OCI-M1 (cell line): ENCODE data around the gene BTBD9.

ENCODE experiments used
- DNase-seq: peaks from one replicate; lab custom pipeline; 2025; lab: John Stamatoyannopoulos, UW

The BTBD9 gene

DNA sequence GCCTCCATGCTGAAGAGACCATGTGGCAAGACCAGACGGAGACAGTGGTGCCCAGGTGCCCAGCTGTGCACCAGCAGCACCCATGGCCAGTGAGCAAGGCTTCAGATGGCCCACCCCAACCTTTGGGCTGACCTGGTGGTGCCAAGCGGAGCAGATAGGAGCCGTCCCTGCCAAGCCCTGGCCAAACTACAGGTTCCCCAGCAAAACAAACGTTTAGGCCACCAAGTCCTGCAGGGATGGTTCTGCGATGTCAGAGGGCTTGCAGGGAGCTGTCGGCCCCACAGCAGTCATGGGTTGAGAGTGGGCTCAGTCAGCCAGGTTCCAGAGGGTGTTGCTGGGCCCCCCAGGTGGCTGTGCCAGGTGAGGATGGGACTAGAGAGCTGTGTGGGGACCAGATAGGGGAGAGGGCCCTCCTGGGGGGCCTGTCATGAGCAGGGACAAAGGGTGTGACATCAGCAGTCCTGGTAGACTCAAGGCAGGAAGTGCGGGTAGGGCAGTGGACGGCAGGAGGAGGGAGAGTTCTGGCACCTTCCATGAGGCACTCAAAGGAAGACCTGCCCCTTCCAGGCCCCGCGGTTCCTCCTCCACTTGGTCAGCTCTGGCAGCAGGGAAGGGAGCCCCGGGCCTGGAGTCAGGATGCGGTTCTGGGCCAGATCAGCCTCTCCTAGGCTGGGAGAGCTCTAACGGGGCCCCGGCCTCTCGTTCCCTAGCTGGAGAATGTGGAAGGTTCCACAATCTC, 477.8 kb downstream of the BTBD9 start:
- no peak for DNase-seq

DNA sequence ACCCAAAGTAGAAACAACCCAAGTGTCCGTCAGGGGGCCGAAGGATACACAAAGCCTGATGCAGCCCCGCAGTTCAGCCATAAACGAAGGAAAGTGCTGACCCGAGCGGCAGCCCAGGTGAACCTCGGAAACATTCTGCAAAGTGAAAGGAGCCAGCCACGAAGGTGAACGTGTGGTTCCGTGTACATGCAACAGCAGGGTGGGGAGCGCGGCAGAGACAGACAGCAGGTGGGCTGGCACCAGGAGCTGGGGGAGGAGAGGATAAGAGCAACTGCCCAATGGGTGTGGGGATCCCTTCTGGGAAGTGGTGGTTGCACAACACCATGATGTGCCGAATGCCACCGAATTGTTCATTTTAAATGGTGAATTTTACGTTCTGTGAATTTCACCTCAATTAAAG, 478.4 kb downstream of the BTBD9 start:
- DNase-seq: no peak

DNA sequence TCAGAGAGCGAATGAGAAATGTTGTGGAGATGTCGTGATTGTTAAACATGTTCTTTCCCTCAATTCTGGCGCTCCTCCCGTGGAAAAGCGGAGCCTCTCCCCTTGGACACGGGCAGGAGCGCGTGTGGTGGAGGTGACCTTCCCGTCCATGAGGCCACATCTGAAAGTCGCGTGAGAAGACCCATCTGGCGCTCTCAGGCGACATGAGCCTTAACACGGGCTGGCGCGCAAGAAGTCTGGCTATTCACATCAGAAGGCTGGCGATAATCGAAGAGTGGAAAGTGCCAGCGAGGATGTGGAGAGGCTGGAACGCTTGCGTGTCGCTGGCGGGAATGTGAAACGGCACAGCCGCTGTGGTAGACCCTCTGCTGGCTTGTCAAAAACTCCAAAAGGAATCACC, 478.9 kb downstream of the BTBD9 start:
- no peak for DNase-seq

DNA sequence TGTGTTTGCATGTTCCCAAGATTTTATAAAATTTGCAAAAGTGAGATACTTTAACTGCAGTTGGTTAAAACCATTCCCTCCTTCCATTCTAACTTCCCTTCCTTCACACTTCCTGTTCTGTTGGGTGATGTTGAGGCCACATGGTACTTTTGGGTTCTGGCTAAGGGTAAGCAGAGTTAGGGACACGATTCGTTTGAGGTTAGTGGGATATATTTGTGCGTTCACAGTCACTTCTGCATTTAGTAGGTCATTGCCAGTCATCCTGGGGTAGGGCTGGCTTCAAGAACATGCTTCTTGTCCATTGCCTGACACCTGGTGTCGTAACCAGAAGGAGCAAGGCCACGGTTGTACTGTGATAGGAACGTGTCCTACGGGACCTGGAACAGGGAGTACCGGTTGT, 480.1 kb downstream of the BTBD9 start:
- DNase-seq: no peak

DNA sequence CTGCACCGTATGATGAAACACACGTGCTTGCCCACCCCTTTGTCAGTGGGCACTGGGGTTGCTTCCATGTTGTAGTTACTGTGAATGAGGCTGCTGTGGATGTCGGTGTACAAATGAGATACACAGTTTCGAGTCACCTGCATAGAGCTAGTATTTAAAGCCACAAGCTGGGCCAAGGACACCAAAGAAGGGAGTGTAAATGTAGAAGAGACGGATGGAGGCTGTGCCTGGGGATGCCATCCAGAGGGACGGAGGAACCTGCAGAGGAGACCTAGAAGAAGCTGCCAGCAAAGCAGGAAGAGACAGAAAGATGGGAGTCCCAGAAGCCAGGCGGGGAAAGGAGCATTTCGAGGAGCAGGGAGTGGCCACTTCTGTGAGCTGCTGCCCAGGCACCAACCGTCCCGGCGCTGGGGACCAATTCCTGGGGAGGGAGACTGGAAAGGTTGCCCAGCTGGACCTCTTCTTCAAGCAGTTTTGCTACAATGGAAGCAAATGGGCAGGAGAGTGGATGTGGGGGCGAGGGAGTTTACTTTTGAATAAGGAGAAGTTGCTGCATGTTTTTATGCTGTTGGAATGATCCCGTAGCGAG, 480.9 kb downstream of the BTBD9 start:
- no peak for DNase-seq

DNA sequence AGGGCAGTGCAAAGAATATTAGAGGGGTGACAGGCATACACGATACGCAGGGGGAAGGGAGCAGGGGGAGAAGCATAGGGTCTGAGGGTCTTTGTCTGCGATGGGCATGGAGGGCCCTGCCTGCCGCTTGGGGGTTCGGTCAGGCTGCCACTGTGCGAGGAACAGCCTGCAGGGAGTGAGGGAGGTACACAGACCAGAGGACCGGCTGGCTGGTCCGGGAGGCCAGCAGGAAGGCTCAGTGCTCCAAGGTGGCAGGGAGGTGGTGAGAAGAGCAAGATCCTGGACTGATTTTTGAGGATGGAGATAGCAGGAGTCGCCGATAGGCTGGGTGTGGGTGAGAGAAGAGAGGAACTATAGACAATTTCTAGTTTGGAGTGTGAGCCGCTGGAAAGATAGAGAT, 481.8 kb downstream of the BTBD9 start:
- DNase-seq: no peak

DNA sequence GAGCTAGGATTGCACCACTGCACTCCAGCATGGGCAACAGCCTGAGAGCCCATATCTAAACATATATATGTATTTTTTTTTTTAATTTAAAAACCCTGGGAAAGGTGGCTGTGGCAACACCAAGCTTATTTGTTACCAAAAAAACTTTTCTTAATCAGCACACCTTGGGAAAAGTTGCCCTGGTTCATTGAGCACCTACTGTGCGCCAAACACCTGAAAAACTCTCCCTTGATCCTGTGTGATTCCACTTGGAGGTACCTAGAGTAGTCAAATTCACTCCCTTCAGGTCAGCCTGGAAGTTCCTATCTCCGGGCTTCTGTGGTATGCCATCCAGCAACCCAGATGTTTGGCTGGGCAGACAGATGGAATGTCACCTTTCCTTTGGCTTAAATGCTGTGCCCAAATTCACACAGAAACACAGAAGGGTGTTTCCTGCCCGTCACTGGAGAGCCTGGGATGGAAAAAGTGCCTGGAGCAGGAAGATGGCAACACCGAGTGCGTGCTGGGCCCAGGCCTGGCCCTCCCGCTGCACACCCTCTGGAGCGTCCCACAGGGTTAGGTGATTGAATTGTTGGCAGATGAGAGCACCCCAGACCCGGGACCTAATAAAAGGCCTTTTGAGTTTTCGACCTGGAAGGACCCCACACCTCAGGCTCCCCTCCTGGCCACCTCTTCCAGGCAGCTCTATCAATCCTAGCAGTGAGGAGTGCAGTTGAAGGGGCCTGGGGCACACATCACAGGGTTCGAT, 482.7 kb downstream of the BTBD9 start:
- DNase-seq: no peak

DNA sequence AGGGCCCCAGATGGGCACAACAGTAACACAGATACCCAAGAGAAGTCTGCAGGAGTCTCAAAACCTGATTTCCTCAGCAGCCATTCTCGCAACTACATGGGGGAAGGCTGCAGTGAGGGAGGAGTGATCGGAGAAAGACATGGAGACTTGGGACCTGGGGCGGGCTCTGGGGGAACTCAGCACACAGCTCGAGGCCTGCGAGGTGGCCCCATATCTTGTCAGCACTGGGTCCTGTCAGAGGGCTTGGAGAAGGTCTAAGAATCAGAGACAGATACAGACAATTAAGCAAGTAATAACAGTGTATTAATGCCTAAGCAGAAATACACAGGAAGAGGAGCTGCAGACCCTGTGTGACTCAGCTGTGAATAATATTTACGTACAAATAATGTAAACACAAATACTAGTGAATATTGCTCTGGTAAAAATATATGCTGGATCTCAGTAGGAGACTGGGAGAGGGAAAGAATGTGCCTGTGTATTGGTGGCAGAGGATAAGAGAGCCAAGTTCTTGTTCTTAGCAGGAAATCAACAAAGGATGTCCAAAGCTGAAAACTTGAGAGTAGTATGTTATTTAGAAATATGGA, 484.0 kb downstream of the BTBD9 start:
- no peak for DNase-seq

DNA sequence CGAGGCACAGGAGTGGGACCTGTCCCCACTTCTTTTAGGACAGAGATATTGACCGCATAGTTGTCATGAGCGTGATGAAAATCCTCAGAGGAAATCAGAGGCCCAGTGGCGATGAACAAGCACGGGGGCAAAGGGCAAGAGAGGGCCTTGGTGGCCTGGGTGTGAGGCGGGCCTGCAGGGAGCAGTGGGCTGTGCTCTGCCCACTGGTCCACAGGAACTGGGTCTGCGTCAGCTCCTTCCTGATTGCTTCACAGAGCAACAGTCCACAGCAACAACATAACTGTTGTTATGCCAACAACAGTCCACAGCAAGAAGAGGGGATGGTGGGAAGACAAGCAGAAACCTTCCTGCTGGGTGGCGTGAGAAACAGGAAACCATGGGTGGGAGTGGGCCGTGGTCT, 484.6 kb downstream of the BTBD9 start:
- no peak for DNase-seq

DNA sequence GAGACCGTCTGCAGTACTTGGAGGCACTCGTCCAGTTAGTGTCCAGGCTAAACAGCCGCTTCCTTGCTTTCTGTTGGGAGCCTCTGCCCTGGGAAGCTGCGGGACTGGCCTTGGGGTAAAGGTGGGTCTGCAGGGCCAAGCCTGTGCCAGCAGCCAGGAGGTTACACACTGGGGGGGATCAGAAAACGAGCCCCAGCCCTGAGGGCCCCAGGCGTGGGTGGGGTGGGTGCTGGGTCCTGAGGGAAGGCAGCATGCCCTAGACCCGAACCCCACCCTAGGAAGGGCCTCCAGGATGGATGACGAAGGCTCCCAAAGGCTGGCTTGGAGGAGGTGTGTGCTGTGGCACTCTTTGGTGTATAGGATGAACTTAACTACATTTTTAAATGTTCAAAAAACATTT, 485.0 kb downstream of the BTBD9 start:
- no peak for DNase-seq

DNA sequence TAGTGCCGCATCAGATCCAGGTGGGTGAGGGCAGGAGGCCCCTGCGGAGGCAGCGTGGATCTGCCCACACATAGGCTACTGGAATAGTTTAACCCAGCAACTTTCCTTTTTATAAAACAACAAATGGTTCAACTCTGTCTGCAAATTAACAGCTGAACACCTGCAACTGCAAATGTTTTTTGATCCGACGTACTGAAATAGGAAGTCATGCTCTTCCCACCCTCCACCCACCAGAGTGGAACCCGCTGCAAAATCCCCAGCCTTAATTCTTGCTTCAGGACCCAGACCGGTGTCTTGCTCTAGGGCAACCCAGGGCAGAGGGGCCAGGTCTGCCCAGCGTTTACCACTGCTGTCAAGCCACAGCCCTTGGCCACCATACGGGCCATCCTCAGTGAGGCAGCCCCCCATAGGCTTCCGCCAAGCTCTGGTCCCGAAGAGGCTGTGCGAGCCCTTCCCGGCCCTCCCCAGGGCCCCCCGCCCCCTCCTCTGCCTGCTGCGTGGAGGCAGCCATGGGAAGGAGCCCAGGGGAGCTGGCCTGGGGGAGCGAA, 485.9 kb downstream of the BTBD9 start:
- DNase-seq: no peak

DNA sequence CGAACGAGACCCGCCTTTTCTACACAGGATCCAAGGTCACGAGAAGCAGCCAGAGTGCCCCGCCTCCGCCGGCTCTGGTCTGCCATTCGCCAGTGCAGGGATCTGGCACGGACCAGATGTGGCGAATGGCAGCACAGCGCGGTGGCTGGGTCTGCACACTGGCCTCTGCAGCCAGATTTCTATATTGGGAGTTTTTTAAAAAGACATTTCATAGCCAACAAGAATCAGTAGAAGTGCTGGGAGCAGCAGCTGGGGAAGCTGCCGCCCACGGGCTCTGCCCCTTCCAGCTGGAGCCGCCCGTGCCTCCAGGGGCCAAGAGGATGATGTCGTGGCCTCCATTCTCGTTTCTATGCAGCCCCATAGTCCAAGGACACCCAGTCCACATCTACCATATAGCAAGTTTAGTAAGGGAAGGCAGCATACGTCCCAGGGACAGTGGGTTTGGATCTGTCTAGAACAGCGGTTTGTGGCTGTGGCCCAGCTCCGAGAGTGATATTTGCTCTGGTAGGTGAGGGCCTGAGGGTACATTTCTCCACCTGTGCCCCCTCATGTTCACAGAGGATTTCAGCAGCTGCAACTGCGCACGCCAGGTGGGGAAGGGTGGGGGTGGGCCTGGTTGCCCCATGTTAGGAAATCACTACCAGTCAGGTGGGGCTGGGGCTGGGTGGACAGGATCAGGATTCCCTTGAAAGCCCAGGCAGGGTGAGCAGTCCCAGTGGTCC, 486.5 kb downstream of the BTBD9 start:
- DNase-seq: no peak

DNA sequence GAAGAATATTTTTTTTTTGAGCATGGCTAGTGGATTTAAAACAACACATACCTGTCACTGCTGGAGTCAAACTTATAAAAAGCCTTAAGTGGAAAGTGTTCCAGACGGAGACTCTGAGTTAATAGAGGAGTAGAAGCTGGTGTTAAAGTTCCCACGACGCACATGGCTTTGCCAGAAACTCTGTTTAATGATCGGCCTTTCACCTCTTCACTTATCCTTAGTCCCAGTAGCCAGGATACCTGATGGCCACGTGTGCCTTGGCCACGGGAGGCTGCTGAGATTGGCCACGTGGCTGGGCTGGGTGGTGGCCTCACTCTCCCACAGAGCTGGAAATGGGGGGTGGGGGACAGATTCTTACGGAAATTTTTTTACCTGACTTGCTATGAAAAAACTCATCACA, 487.1 kb downstream of the BTBD9 start:
- DNase-seq: no peak

DNA sequence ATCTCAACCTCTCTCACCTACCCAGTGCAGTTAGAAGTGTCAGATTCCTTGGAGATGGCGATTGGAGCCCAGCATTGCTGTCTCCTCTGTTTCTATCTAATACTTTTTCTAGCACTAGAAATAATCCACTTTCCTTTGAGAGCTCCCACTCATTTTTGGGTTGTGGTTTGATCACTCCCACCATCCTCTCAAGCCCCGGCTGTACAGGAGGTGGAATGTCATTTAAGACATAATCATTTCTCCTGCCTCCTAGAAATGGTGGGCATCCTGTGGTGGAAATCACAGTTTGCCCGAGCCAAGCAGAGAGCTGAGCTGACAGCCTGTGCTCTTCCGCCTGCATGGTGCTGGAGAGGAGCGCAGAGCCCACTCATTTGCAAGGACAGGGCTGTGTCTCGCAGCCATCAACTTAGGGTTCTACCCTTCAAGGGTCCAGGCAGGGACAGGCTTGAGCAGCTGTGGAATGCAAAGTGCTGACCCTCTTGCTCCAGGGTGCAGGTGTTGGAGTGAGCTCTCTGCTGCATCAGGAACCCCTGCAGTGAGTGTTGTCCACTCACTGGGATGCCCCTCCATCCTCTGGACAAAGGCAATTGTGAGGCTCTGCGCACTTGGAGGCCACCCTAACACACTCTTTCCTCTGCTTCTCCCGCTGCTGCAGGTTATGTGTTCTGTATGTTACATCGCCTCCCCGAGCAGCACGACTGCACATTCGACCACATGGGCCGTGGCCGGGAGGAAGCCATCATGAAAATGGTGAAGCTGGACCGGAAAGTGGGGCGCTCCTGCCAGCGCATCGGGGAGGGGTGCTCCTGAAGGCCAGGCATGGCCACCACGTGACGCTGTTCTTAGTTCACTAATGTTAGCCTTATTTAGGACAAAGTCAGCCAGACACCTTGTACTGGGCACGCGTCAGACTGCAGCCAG, 487.9 kb downstream of the BTBD9 start:
- DNase-seq: no peak

DNA sequence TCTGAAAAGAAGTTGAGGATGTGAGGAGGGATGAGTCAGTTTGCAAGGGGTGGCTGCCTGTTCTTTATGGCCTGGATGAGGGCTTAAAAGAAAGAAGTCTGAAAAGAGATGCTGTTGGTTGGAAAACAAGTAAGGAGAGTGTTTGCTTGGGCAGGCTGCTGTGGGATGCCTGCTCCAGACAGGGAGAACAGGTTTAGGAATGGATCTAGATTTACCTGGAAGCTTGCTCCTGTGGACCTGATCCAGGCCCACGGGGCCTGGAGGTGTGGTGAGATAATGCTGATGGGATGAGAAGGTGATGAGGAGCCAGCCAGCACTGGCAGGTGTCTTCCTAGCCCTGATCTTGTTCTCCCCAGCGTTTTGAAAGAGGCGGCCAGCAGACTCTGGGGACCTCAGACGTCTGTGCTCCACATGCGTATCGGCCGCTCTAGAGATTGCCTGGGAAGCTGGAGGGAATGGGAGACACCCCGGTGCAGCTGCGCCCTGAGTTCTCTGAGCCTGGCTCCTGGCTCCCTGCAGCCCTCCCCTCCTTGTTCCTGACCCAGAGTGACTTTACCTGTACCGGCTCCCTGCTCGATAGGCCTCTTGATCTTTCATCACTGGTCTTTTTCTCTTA, 488.9 kb downstream of the BTBD9 start:
- DNase-seq: no peak

DNA sequence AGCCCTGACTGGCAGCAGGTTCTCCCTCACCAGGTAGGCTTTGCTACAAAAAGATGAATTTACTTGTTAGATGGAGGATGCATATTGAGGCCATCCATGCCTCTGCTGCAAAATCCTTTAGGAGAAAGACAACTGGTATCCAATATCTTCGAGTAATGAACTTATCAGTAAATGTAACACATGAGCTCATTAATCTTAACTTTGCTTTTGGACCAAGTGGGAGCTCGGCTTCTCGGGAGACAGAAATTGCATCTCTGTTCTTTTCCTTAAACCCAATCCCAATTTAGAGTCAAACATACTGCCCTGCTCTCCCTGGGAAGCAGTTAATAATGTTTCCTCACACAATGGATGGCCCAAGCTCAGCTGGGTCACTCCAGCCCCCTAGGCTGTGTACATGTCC, 489.7 kb downstream of the BTBD9 start:
- no peak for DNase-seq

DNA sequence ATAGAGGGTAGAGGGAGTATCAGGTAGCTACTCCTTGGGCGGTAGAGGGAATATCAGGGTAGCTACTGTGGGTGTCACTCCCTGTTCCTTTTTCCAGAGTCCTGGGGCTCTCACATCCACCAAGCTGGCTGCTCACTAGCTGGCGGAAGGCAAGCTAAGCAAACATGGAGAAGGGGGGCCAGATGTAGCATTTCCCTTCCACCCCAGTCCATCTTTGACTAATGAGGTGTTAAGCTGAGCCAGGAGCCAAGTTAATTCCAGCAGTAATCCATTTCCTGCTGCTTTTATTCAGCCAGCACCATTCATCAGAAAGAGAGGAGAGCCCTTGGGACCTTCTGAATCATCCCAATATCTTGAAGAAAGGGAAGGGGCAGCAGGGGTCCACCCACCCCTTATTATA, 490.2 kb downstream of the BTBD9 start:
- DNase-seq: no peak

DNA sequence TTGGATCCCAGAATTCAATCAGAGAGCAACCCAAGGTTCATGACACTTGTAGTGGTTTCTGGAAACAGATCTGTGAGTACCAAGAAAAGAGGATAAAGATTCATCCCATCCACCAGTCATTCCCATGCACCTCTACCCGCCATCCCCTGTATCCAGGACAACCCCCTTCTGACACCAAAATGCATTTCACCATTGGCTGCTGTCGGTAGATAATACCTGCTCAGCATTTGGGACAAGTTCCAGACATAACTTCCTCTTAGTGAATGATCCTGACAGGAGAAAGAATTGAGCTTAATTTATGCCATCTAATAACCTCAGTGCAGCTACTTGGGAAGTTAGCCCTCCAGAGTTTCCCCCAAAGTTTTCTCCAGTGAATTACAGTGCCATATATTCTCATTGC, 491.1 kb downstream of the BTBD9 start:
- DNase-seq: no peak

DNA sequence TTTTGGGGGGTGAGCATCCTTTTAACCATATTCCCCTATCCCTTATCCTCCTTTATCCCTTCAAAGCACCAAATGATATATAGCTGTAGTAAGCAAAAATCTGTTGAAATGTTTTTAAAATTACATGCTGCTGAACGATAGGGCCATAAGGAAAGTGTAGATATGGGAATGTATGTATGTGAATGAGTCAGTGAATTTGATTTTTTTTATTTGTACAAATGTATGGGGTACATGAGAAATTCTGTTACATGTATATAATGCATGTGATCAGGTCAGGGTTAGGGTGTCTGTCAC, 493.0 kb downstream of the BTBD9 start:
- DNase-seq: no peak

DNA sequence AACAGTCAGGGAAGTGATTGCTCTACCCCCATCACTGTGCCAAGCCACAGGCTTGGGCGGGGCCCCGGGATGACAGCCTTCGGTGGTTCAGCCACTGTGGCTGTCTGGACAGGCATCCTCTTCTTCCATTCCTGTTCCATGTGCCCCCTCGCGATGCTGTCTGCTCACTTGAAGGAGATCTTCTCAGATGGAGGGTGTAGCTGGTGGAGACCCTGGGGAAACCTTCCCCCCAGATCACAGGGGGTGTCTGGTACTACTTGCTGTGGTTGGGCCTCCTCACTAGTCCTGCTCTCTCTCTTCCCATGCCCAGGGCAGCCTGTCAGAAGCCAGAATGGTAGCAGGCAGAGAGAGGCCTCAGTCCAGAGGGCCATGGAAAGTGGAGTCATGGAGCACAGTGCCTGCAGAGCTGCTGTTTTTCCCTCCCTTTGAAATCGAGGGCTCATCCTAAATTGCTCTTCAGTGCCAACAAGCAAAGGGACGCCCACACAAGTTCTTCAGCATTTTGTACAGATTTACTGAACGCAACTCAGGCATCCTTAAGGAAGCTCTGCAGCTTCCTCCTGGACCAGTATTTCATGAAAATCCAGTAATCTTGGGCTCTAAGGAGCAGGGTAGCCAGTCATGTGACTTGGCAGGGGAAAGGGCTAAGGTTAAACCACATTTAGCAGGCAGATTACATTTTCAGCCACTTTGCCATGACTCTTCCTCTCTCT, 493.6 kb downstream of the BTBD9 start:
- DNase-seq: no peak
